Mucosa of rectum (tissue), 2 donors: ENCODE data around the gene FAM227A.
"Not testable (repeated sequence)": the region's sequence is repeated elsewhere in the genome, so short reads cannot be mapped to it uniquely, and the experiment has no call there.

Source experiments
- H3K27ac ChIP-seq, 2 donors: one replicate each; pipeline ENCODE4 v1.7.0; 2013; ENCODE audit warnings: inconsistent platforms in 2 of 2, low read depth in 2 of 2, low read length in 2 of 2
- H3K27me3 ChIP-seq, 2 donors: one replicate each; pipeline ENCODE4 v1.7.0; 2013; ENCODE audit warnings: low read length in 2 of 2; ENCODE audit not compliant: control insufficient read depth in 2 of 2, insufficient read depth in 2 of 2
- H3K36me3 ChIP-seq, 2 donors: one replicate each; pipeline ENCODE4 v1.7.0; 2013; ENCODE audit warnings: low read length in 2 of 2; ENCODE audit not compliant: control insufficient read depth in 2 of 2, insufficient read depth in 2 of 2
- H3K4me1 ChIP-seq, 2 donors: one replicate each; pipeline ENCODE4 v1.7.0; 2013; ENCODE audit warnings: low read length in 2 of 2, mild to moderate bottlenecking in 1 of 2; ENCODE audit not compliant: control insufficient read depth in 2 of 2, insufficient read depth in 2 of 2
- H3K4me3 ChIP-seq, 2 donors: one replicate each; pipeline ENCODE4 v1.7.0; 2013; ENCODE audit warnings: low read length in 2 of 2
- H3K9ac ChIP-seq, 2 donors: one replicate each; pipeline ENCODE4 v1.7.0; 2013; ENCODE audit warnings: low read length in 2 of 2, low read depth in 1 of 2, mild to moderate bottlenecking in 1 of 2
- H3K9me3 ChIP-seq, 2 donors: one replicate each; pipeline ENCODE4 v1.7.0; 2013; ENCODE audit warnings: low read length in 2 of 2; ENCODE audit not compliant: control insufficient read depth in 2 of 2
- donor health status: healthy.
- donor health status: Normal muscosa, but diverticular disease.

Gene FAM227A

DNA sequence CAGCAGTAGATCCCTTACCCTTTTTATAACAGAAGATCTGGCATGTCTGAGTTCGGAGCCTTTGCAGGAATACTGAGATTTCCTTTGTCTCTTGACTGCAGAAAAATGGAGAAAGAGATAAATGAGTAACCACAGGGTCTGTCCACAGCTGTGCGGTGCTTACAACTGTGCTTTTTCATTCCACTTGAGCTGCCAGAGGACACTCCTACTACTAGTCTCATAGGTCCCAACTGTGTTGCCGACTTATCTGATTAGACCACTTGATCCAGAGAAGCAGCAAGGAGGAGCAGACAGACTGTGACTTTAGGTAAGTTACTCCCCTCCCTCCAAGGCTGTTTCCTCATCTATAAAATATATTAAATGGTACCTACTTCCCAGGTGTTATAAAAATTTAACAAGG is 17.5 kb downstream of the FAM227A start:
- no peaks in the 10 kb centered on the region for H3K4me1 ChIP-seq

DNA sequence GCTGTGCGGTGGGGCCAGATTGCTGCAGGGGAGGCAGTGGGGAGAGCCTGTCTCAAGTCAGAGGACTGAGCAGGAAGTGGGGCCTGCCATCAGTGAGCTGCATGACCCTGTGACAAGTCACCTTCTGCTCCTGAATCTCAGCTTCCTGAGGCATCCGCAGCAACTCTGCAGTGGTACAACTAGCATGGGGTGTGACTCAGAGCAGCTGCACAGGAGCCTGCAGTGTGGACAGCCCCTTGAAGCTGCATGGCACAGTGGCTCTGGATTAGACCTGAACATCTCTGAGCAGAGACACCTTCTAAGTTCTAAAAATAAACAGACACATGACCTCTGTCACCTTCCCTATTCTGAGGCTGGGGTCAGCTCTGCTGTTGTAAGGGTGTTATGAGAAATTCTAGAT is 18.0 kb downstream of the FAM227A start:
- Histone ChIP-seq H3K27me3 (no peaks in the 10 kb centered on the region), H3K4me3 (no peak overlapping the region), H3K27ac (no peak overlapping the region), H3K4me1 (no peaks in the 10 kb centered on the region), H3K36me3 (no peaks in the 10 kb centered on the region), H3K9me3 (no peaks in the 10 kb centered on the region), H3K9ac (no peak overlapping the region)

More for the DNA sequence above, 17.5 kb downstream of the FAM227A start:
- Histone ChIP-seq H3K27me3 (no peaks in the 10 kb centered on the region), H3K9me3 (no peaks in the 10 kb centered on the region), H3K27ac (no peak overlapping the region), H3K9ac (no peak overlapping the region), H3K4me3 (no peak overlapping the region), H3K36me3 (no peaks in the 10 kb centered on the region)

DNA sequence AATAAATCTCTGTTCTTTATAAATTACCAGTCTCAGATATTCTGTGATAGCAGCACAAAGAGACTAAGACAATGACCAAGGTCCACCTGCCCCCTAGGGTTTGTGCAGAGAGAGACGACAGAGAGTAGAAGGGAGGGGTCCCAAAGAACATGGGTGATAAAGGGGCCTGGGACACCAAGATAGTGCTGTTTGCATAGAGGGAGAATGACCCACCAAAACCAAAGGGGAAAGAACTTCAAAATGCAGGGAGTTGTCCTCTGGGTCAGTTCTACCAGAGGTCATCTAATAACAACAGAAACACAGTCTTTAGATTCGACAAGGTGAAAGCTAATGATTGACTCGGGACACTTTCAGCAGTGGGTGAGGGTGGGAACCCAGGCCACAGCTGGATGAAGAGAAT is 23.7 kb downstream of the FAM227A start:
- Histone ChIP-seq H3K4me1 (no peaks in the 10 kb centered on the region), H3K4me3 (no peak overlapping the region), H3K27me3 (no peaks in the 10 kb centered on the region), H3K9ac (no peak overlapping the region), H3K9me3 (no peaks in the 10 kb centered on the region), H3K36me3 (no peaks in the 10 kb centered on the region), H3K27ac (no peak overlapping the region)

DNA sequence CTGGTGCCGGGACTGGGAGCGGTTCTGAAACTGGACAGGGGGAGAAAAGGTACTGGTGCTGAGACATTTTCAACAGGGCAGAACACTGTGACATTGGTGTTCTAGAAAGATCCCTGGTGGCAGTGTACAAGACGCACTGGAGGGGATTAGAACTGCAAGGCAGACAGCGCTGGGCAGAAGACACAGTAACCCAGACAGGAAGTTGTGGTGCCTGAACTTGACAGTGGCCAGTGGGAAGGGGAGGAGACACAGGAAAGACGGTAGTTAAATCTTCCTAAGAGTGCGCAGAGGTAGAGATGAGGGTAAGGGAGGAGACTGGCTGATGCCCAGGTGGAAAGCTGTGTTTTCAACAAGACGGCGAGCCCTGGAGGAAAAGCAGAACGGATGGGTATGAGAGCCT is 24.5 kb downstream of the FAM227A start:
- no peak overlapping the region for H3K4me3 ChIP-seq
- H3K27ac ChIP-seq = no peak overlapping the region
- H3K27me3 ChIP-seq = no peaks in the 10 kb centered on the region
- H3K4me1 ChIP-seq = no peaks in the 10 kb centered on the region
- no peak overlapping the region for H3K9ac ChIP-seq
- H3K9me3 ChIP-seq = no peaks in the 10 kb centered on the region
- H3K36me3 ChIP-seq = no peaks in the 10 kb centered on the region

DNA sequence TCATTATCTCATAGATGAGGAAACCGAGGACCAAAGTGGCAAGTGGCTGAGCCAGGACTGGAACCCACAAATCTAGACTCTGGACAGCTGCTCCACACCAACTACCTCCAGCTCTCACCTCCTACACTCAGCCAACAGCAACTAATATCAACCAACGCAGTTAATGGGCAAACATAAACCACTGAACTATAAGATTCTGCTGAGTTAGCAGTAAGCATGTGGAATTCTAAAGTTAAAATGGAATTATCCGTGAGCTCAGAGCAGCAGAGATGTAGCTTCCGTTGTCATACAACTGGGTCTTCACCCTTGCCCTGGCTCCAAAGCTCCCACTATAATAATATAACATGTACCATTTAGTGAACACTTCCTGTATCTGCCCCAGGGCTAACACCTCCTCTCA is 27.1 kb downstream of the FAM227A start:
- H3K4me1 ChIP-seq = no peaks in the 10 kb centered on the region

DNA sequence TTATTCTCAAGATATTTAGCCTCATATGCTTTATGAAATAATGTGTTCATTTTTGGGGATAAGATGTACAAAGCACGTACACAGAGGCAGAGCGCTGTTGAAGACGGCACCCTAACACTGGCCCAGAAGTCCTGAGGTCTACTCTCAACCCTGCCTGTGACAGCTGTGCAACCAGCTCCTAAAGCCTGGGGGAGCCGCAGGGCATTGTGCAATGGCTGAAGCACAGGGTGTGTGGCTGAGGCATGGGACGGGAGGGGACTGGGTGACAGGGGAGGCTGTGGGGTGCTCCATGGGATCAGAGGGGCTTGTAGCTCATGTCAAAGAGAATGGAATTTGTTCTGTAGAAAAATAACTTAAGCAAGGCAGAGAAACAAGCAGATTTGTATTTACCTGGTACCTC is 27.7 kb downstream of the FAM227A start:
- H3K4me3 ChIP-seq = no peak overlapping the region
- H3K9ac ChIP-seq = no peak overlapping the region
- H3K27ac ChIP-seq = no peak overlapping the region
- no peaks in the 10 kb centered on the region for H3K36me3 ChIP-seq
- H3K27me3 ChIP-seq = no peaks in the 10 kb centered on the region
- no peaks in the 10 kb centered on the region for H3K4me1 ChIP-seq
- no peaks in the 10 kb centered on the region for H3K9me3 ChIP-seq

More for the DNA sequence above, 27.1 kb downstream of the FAM227A start:
- Histone ChIP-seq H3K27me3 (no peaks in the 10 kb centered on the region), H3K9ac (no peak overlapping the region), H3K9me3 (no peaks in the 10 kb centered on the region), H3K4me3 (no peak overlapping the region), H3K36me3 (no peaks in the 10 kb centered on the region), H3K27ac (no peak overlapping the region)

DNA sequence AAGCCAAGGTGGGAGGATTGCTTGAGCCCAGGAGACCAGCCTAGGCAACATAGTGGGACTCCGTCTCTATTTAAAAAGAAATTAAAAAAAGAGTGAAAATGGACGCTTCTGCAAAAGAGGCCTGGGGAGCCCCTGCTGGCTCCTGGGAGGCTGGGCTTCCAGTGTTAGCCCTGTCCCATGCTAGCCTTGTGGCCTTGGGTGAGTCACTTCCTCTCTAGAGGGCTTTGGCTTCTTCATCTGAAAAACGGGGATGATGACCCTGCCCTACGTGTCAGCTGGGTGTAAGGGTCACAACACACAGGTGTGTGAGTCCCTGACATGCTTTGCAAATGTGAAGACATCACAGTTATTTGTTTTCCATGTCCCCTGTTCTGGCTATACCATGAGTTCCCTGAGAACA is 32.8 kb downstream of the FAM227A start:
- Histone ChIP-seq H3K36me3 (no peaks in the 10 kb centered on the region), H3K27me3 (no peaks in the 10 kb centered on the region), H3K9ac (no peak overlapping the region), H3K4me1 (no peaks in the 10 kb centered on the region), H3K9me3 (no peaks in the 10 kb centered on the region), H3K4me3 (no peak overlapping the region), H3K27ac (no peak overlapping the region)

DNA sequence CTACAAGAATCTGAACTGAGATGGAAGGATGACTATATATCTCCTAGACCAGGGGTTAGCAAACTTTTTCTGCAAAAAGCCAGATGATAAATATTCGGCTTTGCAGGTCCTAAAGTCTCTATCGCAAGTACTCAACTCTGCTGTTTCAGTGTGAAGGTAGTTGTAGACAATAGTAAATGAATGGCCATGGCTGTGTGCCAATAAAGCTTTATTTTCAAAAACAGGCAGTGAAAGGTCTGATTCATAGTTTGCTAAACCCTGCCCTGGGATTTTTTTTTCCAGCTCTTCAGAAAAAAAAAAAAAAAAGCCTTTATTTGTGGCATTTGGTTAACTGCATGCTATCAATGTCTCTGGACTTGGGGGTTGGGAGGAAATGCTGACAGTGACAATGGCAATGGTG is 37.5 kb downstream of the FAM227A start:
- H3K27me3 ChIP-seq = no peaks in the 10 kb centered on the region
- H3K36me3 ChIP-seq = no peaks in the 10 kb centered on the region
- no peak overlapping the region for H3K9ac ChIP-seq
- no peak overlapping the region for H3K27ac ChIP-seq
- no peaks in the 10 kb centered on the region for H3K9me3 ChIP-seq
- H3K4me1 ChIP-seq = no peaks in the 10 kb centered on the region
- H3K4me3 ChIP-seq = no peak overlapping the region

DNA sequence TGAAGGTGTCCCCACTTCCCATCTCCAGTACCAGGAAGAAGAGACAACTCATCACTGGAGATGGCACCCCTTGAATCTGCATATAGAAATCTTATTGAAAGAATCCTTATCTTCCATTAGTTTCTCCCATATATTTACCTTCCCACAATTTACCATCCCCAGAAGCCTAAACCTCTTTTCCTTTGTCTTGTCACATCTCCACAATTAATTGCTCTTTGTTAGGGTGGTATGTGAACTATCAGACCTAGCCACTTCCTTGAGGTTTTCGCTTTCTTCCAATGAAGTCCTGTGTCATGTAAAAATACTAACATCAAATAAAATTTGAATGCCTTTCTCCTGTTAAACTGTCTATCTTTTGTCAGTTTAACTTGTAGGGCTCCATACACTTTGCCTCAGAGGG is 37.9 kb downstream of the FAM227A start:
- no peak overlapping the region for H3K4me3 ChIP-seq
- no peak overlapping the region for H3K27ac ChIP-seq
- H3K9me3 ChIP-seq = no peaks in the 10 kb centered on the region
- no peaks in the 10 kb centered on the region for H3K4me1 ChIP-seq
- no peaks in the 10 kb centered on the region for H3K27me3 ChIP-seq
- H3K36me3 ChIP-seq = no peaks in the 10 kb centered on the region
- H3K9ac ChIP-seq = no peak overlapping the region

DNA sequence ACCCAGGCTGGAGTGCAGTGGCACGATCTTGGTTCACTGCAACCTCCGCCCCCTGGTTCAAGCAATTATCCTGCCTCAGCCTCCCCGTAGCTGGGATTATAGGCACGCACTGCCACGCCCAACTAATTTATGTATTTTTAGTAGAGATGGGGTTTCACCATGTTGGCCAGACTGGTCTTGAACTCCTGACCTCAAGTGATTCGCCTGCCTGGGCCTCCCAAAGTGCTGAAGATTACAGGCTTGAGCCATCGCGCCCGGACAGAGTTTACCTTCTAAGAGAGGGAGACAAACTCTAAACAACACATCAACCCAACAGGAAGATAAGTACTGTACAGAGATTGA is 41.2 kb downstream of the FAM227A start:
- not testable (repeated sequence) for H3K36me3 ChIP-seq, H3K27ac ChIP-seq, H3K4me1 ChIP-seq, H3K9ac ChIP-seq, H3K9me3 ChIP-seq, H3K27me3 ChIP-seq, H3K4me3 ChIP-seq

DNA sequence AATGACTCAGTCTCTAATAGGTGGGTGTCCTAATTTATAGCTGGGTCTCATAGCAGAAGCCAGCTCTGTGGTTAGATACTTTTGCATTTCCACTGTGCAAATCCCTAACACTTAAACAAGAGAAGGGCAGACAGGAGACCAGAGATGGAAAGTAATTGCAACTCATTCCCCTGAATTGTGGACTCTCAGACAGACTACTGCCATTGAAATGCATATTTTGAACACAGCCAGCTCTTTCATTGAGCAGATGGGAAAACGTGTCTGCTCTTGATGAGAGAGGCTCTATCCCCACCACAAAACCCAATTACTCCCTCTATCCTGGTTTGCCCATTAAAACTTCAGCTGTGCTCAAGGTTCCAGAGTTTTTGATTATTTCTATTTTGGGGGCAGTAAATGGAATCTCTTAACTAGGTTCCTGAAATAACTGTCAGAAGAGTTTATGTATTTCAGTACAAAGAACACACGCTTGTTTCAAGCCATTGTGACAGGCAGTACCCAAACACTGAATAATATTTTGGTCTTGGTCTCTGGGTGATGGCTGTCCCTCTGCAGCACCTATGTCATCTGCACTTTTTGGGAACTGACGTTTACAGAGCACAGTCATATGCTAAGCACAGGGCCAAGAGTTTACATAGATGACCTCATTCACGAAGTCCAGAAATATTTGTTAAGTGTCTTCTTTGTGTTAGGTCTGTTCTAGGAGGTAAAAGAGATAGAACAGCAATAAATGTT is 41.7 kb downstream of the FAM227A start:
- H3K9ac ChIP-seq = no peak overlapping the region
- no peaks in the 10 kb centered on the region for H3K36me3 ChIP-seq
- no peak overlapping the region for H3K27ac ChIP-seq
- no peaks in the 10 kb centered on the region for H3K9me3 ChIP-seq
- no peaks in the 10 kb centered on the region for H3K4me1 ChIP-seq
- no peak overlapping the region for H3K4me3 ChIP-seq
- no peaks in the 10 kb centered on the region for H3K27me3 ChIP-seq
